Measurements from ENCODE around the gene FBXL22.

DNA sequence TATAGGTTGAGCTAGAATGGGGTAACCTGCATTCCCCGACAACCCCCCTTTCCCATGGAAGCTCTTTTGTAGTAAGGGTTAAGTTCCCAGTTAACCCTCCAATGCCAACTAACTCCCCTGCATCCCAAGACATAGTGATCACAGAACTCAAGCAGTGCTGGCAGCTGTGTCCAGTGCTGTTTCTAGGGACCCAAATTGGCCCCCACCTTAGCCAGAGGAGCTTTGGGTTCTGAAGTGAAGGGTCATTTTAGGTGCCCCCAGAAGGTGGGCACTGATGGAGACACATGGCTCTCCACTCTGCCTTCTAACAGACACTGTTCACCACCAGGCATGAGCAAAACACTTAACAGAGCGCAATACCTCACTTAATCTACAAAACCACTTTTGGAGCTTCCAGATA, 7.1 kb downstream of the FBXL22 start:
- TF ChIP-seq, protein P1, sequence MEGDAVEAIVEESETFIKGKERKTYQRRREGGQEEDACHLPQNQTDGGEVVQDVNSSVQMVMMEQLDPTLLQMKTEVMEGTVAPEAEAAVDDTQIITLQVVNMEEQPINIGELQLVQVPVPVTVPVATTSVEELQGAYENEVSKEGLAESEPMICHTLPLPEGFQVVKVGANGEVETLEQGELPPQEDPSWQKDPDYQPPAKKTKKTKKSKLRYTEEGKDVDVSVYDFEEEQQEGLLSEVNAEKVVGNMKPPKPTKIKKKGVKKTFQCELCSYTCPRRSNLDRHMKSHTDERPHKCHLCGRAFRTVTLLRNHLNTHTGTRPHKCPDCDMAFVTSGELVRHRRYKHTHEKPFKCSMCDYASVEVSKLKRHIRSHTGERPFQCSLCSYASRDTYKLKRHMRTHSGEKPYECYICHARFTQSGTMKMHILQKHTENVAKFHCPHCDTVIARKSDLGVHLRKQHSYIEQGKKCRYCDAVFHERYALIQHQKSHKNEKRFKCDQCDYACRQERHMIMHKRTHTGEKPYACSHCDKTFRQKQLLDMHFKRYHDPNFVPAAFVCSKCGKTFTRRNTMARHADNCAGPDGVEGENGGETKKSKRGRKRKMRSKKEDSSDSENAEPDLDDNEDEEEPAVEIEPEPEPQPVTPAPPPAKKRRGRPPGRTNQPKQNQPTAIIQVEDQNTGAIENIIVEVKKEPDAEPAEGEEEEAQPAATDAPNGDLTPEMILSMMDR (IDR thresholded peaks at IDR 0.05; ENCODE audit: insufficient read depth, low read depth, low read length), result no peak
- no peak for TF ChIP-seq EZH2 (IDR thresholded peaks at IDR 0.05; ENCODE audit: insufficient read depth, low read length)

All from astrocyte (in vitro differentiated cells and primary cell).